WTC11 (cell line): ENCODE results near the gene ELAC2. TPM values are rescaled to one million over a fixed set of nuclear protein-coding genes. Genes with fewer than 3 reads are reported as not detected.

Experiments used
- ATAC-seq: fragments of 200-7000 bp; cut with Tn5 transposase; 2 replicates; pipeline ENCODE4 v1.10.0; 2021; ENCODE audit warnings: mild to moderate bottlenecking, moderate library complexity
- CTCF ChIA-PET: fragments of 300-600 bp; sonication (Branson Sonifier 250); formaldehyde crosslinking; loops from one replicate; lab custom pipeline; 2021; ENCODE audit warnings: antibody characterized with exemption; lab: Charles Lee
- POLR2A ChIA-PET: fragments of 350-600 bp; sonication (Branson Sonifier 250); formaldehyde crosslinking; loops from one replicate; lab custom pipeline; 2021; ENCODE audit warnings: antibody characterized with exemption; lab: Charles Lee
- DNase-seq: peaks from one replicate; pipeline ENCODE4 v3.0.0; 2021; ENCODE audit warnings: low spot score
- H3K27ac Mint-ChIP-seq: 2 replicates; pipeline ENCODE4 v1.8.0; 2021; ENCODE audit warnings: mixed read lengths
- H3K27me3 Mint-ChIP-seq: 2 replicates; pipeline ENCODE4 v1.8.0; 2021; ENCODE audit warnings: low read depth, mild to moderate bottlenecking, moderate library complexity, mixed read lengths
- H3K36me3 Mint-ChIP-seq: 2 replicates; pipeline ENCODE4 v1.8.0; 2021; ENCODE audit warnings: mixed read lengths
- H3K4me1 Mint-ChIP-seq: 2 replicates; pipeline ENCODE4 v1.8.0; 2022; ENCODE audit warnings: mixed read lengths
- H3K4me3 Mint-ChIP-seq: 2 replicates; pipeline ENCODE4 v1.8.0; 2021; ENCODE audit warnings: mild to moderate bottlenecking, moderate library complexity, mixed read lengths
- H3K9me3 Mint-ChIP-seq: 2 replicates; pipeline ENCODE4 v1.8.0; 2021; ENCODE audit warnings: mixed read lengths
- ATF2 ChIP-seq: sonication (generic); formaldehyde crosslinking; IDR thresholded peaks from 2 replicates; pipeline ENCODE4 v1.8.1; 2022; ENCODE audit warnings: low read depth, missing genetic modification reagents, borderline replicate concordance
- E2F5 ChIP-seq: sonication (generic); formaldehyde crosslinking; IDR thresholded peaks from 2 replicates; pipeline ENCODE4 v1.8.1; 2022; ENCODE audit warnings: mild to moderate bottlenecking, moderate library complexity, missing genetic modification reagents
- ELF4 ChIP-seq: sonication (generic); formaldehyde crosslinking; IDR thresholded peaks from 2 replicates; pipeline ENCODE4 v1.8.1; 2022; ENCODE audit warnings: low read depth, mild to moderate bottlenecking, moderate library complexity, missing genetic modification reagents
- HMGA2 ChIP-seq: fragments of 250-450 bp; sonication (Bioruptor Pico); IDR thresholded peaks from 2 replicates; pipeline ENCODE4 v1.4.0; 2021; ENCODE audit warnings: mild to moderate bottlenecking, moderate library complexity
- IRF2 ChIP-seq: sonication (generic); formaldehyde crosslinking; IDR thresholded peaks from 2 replicates; pipeline ENCODE4 v1.8.0; 2022; ENCODE audit warnings: low read depth, missing genetic modification reagents, borderline replicate concordance
- JUN ChIP-seq: sonication (generic); formaldehyde crosslinking; IDR thresholded peaks from 2 replicates; pipeline ENCODE4 v1.8.0; 2023; ENCODE audit warnings: mild to moderate bottlenecking, missing genetic modification reagents
- MXD4 ChIP-seq: fragments of 250-450 bp; sonication (Bioruptor Pico); IDR thresholded peaks from 2 replicates; pipeline ENCODE4 v1.8.0; 2021; ENCODE audit warnings: mild to moderate bottlenecking, moderate library complexity, borderline replicate concordance
- NR1H2 ChIP-seq: sonication (generic); formaldehyde crosslinking; IDR thresholded peaks from 2 replicates; pipeline ENCODE4 v1.9.0; 2021; ENCODE audit warnings: mild to moderate bottlenecking, moderate library complexity, missing genetic modification reagents
- PRRX2 ChIP-seq: fragments of 250-450 bp; sonication (Bioruptor Pico); IDR thresholded peaks from 2 replicates; pipeline ENCODE4 v1.8.0; 2021; ENCODE audit warnings: mild to moderate bottlenecking
- RORB ChIP-seq: fragments of 250-450 bp; sonication (Bioruptor Pico); IDR thresholded peaks from 2 replicates; pipeline ENCODE4 v1.9.0; 2021; ENCODE audit warnings: mild to moderate bottlenecking
- TEAD1 ChIP-seq: sonication (generic); formaldehyde crosslinking; IDR thresholded peaks from 2 replicates; pipeline ENCODE4 v1.8.0; 2022; ENCODE audit warnings: mild to moderate bottlenecking, missing genetic modification reagents
- ZBTB21 ChIP-seq: sonication (generic); formaldehyde crosslinking; IDR thresholded peaks from 2 replicates; pipeline ENCODE4 v1.8.1; 2023; ENCODE audit warnings: mild to moderate bottlenecking, missing genetic modification reagents, borderline replicate concordance
- total RNA-seq: library from RNA; stranded (reverse); gene quantifications from 3 replicates; pipeline ENCODE4 v1.2.3, GENCODE V29; 2021
- TF ChIP-seq, protein P1 (sequence below): sonication (generic); formaldehyde crosslinking; IDR thresholded peaks from 2 replicates; pipeline ENCODE4 v1.8.1; 2022; ENCODE audit warnings: low read depth, mild to moderate bottlenecking, moderate library complexity, missing genetic modification reagents, borderline replicate concordance
- TF ChIP-seq, protein P2 (sequence below): sonication (generic); formaldehyde crosslinking; IDR thresholded peaks from 2 replicates; pipeline ENCODE4 v1.8.1; 2023; ENCODE audit warnings: mild to moderate bottlenecking, missing genetic modification reagents
- TF ChIP-seq, protein P3 (sequence below): fragments of 250-450 bp; sonication (Bioruptor Pico); IDR thresholded peaks from 2 replicates; pipeline ENCODE4 v1.9.0; 2021; ENCODE audit warnings: mild to moderate bottlenecking
- TF ChIP-seq, protein P4 (sequence below): sonication (generic); formaldehyde crosslinking; IDR thresholded peaks from 2 replicates; pipeline ENCODE4 v1.8.1; 2023; ENCODE audit warnings: mild to moderate bottlenecking, missing genetic modification reagents, moderate library complexity

Gene ELAC2
- total RNA-seq, 1 experiment from 2014 or later, result 86.9 TPM

GRCh38 chr17:13047011-13047606 lies 29.3 kb upstream of the ELAC2 start:
- TF ChIP-seq ELF4 (CRISPR knock-in tag) (no peak), JUN (CRISPR knock-in tag) (no peak), ATF2 (CRISPR knock-in tag) (no peak), E2F5 (CRISPR knock-in tag) (no peak), TEAD1 (no peak), NR1H2 (CRISPR knock-in tag) (no peak), MXD4 (CRISPR knock-in tag) (no peak), PRRX2 (CRISPR knock-in tag) (no peak), IRF2 (CRISPR knock-in tag) (no peak)
- TF ChIP-seq, protein P1, sequence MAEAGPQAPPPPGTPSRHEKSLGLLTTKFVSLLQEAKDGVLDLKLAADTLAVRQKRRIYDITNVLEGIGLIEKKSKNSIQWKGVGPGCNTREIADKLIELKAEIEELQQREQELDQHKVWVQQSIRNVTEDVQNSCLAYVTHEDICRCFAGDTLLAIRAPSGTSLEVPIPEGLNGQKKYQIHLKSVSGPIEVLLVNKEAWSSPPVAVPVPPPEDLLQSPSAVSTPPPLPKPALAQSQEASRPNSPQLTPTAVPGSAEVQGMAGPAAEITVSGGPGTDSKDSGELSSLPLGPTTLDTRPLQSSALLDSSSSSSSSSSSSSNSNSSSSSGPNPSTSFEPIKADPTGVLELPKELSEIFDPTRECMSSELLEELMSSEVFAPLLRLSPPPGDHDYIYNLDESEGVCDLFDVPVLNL (CRISPR knock-in tag), result no peak
- TF ChIP-seq, protein P2, sequence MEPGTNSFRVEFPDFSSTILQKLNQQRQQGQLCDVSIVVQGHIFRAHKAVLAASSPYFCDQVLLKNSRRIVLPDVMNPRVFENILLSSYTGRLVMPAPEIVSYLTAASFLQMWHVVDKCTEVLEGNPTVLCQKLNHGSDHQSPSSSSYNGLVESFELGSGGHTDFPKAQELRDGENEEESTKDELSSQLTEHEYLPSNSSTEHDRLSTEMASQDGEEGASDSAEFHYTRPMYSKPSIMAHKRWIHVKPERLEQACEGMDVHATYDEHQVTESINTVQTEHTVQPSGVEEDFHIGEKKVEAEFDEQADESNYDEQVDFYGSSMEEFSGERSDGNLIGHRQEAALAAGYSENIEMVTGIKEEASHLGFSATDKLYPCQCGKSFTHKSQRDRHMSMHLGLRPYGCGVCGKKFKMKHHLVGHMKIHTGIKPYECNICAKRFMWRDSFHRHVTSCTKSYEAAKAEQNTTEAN (CRISPR knock-in tag), result no peak
- TF ChIP-seq, protein P3, sequence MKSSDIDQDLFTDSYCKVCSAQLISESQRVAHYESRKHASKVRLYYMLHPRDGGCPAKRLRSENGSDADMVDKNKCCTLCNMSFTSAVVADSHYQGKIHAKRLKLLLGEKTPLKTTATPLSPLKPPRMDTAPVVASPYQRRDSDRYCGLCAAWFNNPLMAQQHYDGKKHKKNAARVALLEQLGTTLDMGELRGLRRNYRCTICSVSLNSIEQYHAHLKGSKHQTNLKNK (CRISPR knock-in tag), result no peak
- TF ChIP-seq, protein P4, sequence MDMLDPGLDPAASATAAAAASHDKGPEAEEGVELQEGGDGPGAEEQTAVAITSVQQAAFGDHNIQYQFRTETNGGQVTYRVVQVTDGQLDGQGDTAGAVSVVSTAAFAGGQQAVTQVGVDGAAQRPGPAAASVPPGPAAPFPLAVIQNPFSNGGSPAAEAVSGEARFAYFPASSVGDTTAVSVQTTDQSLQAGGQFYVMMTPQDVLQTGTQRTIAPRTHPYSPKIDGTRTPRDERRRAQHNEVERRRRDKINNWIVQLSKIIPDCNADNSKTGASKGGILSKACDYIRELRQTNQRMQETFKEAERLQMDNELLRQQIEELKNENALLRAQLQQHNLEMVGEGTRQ (CRISPR knock-in tag), result no peak
- DNase-seq, result no peak
- H3K4me3 Mint-ChIP-seq, result no peak overlapping the region
- no peaks in the 10 kb centered on the region for H3K4me1 Mint-ChIP-seq
- H3K27me3 Mint-ChIP-seq, result no peaks in the 10 kb centered on the region; the same call in 1 of the 2 replicates
- H3K27ac Mint-ChIP-seq, result no peak overlapping the region
- H3K9me3 Mint-ChIP-seq, result peaks cover 8% of the 10 kb centered on the region
- ChIA-PET CTCF (interaction anchor here (0.6 to 2.5 kb wide), 2 partner anchors 16 to 24 kb away, joined by 5 to 18 read pairs; no protein-coding TSS in a partner anchor), POLR2A (no interaction called here)
- no peaks in the 10 kb centered on the region for H3K36me3 Mint-ChIP-seq
- ATAC-seq, result no peak

DNA sequence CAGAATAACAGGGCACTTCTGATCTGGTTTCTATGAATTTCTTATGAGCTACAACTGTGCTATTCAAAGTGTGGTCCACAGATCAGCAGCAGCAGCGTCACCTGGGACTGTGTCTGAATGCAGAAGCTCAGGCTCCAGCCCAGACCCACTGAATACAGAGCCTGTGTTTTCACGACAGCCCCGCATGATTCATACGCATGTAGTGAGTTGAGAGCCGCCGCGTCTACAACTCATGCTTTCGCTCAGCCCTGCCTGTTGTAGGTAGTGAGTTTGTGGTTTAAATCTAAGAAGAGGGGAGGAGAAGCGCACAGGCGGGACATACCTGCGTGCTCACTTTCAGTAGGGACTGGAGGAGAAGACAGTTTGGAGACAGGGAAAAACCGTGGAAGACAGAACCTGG lies 28.5 kb upstream of the ELAC2 start:
- H3K27me3 Mint-ChIP-seq, result no peaks in the 10 kb centered on the region; the same call in 1 of the 2 replicates
- CTCF ChIA-PET, result interaction anchor here (2.5 kb wide), 1 partner anchor 15 kb away, joined by 18 read pairs; no protein-coding TSS in a partner anchor
- peaks cover 6% of the 10 kb centered on the region for H3K9me3 Mint-ChIP-seq
- no peak overlapping the region for H3K4me3 Mint-ChIP-seq
- H3K4me1 Mint-ChIP-seq, result no peaks in the 10 kb centered on the region
- POLR2A ChIA-PET, result no interaction called here
- no peak overlapping the region for H3K27ac Mint-ChIP-seq
- no peak for DNase-seq
- no peaks in the 10 kb centered on the region for H3K36me3 Mint-ChIP-seq
- TF ChIP-seq HMGA2 (no peak), RORB (CRISPR knock-in tag) (no peak), ZBTB21 (CRISPR knock-in tag) (no peak)
- no peak for ATAC-seq
